Measurements from ENCODE around the gene OASL.

OASL gene

GRCh38 chr12:121015825-121016766, 22.9 kb downstream of the OASL start, which contains the start of gene C12orf43:
TSS of gene C12orf43 (minus strand) at chr12:121016487. CDS start at chr12:121016474, 13 bp downstream.
- peak; percentile 83 for DNase-seq (ENCODE audit: low read depth)

DNA sequence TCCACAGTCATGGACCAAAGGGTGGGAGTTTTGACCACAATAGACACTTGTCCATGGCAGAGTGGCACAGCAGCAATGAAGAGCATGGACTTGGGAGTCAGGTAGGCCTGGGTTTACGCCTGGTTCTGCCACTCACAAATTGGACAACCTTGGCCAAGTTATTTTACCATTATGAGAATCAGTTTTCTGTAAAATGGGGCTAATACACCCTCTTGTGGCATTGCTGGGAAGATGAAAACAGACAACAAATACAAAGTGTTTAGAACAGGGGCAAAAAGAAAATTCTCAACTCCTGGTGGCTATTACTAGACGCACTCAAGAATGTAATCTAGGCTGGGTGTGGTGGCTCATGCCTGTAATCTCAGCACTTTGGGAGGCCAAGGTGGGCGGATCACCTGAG, 25.3 kb downstream of the OASL start:
- DNase-seq (ENCODE audit: low read depth) = no peak

DNA sequence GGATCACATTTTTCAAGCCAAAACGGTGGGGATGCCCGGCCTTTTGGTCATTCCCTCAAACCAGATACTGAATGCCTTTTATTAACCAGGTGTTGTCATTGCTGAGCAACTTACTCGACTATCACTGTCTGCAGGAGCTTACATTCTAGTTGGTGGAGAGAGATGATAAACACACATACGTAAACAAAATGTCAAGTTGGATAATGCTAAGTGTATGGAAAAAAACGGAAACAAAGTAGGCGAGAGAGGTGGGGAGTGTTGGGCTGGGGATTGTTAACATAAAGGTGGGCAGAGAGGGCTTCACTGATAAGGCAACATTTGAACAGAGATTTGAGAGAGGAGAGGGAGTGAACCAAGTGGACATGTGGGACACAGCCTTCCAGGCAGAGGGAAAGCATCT, 27.2 kb downstream of the OASL start:
- DNase-seq (ENCODE audit: low read depth) = no peak

DNA sequence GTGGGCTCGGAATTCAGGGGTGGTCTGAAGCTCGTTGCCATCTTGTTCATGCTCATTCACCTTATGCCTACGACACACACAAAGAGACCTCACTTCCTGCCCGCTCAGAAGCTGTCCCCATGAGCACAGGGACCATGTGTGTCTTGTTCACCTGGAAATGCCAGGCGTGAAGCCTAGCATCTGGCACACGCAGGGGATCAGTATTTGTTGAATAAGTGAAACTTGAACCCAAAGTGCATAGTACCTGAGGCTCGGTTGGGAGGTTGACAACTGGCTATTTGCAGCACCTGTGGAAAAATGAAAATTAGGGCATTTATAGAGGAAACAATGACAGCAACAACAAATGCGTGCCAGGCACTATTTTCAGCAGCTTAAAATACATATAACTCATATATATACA, 28.2 kb downstream of the OASL start:
- no peak for DNase-seq (ENCODE audit: low read depth)

DNA sequence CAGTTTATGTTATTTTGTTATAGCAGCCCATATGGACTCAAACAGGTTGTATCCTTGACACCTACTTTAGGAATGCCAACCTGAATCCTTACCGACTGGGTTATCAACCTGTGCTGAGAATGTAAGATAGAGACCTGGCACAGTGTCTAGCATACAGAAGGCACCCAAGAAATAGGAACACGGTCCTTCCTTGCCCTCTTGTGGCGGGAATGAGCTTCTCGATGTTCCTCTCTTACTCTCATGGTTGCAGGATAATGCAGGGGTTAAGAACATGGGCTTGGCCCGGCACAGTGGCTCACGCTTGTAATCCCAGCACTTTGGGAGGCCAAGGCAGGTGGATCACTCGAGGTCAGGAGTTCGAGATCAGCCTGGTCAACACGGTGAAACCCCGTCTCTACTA, 29.3 kb downstream of the OASL start:
- no peak for DNase-seq (ENCODE audit: low read depth)

DNA sequence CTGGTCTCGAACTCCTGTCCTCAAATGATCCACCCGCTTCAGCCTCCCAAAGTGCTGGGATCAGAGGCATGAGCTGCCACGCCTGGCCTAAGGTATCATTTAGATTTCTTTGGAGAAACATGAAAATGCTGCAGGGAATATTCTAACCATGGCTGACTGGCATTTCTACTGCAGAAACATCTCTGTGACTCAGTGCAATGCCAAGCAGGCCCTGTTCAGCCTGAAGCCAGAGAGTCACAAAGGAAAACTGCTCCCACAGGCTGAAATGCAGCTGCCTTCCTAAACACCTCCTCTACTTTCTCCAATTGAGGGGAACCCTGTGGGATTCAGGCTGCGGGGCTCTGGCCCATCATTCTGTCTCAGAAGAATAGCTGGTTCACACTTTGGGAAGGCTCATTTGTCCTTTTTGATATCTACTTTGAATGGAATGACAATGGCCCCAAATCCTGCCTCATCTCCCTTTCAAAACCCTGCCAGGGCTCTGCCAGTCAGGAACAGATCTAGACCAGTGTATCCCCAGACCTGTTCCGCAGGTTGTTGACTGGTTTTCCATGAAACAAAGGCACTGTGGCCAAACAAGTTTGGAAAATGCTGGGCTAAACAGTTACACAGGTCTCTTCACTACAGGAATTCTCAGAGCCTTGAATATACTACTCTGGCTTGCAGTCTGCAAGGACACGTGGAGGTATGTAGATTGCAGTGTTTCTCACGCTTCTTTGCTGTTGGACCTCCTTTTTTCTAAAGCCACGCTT, 30.5 kb downstream of the OASL start:
- DNase-seq (ENCODE audit: low read depth) = no peak

DNA sequence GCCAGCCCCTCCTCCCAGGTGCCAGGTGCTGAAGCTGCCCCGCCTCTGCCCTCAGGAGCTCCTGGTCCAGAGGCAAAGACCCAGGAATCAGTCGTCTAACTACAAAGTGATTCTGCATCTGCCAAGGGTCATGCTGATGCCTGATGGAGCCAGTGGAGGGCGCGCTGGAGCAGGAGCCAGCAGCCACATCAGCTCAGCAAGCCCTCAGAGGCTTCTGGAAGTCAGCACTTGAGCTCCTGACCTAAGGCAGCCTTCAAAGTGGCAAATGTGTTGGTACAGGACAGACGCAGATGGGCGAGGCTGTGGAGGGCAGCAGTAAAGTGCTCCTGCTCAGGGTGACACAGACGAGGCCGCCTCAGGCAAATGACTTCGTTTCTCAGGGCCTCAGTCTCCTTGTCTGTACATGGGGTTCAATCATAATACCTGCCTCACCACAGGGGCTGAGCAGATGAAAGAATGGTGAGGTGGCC, 33.7 kb downstream of the OASL start:
- peak; percentile 36 for DNase-seq (ENCODE audit: low read depth)

DNA sequence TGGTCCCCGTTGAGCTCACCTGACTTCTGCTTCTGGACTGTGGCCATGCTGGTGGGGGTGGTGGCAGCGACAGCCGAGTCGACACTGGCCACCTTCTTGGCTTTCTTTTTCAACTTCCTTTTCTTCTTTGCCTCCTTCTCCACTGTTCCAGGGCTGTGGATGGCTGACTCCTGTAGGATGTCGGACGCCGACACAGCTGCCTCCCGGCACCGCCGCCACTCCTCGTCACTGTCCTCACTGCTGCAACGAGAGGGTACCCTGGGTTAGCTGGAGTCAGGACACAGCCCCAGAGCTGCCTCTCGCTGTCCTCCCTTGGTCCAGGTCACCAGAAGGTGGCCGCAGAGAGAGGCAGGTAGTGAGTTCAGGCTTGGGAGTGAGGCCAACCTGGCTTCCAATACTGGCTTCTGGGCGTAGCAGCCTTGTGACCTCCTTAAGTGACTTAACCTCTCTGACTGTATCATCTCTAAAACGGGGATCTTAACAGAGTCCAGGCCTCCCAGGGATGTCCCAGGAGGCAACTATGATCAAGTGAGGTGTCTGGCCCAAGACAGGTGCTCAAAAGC, 34.7 kb downstream of the OASL start:
- DNase-seq (ENCODE audit: low read depth) = no peak

GRCh38 chr12:121003650-121004049, 35.4 kb downstream of the OASL start:
- no peak for DNase-seq (ENCODE audit: low read depth)

DNA sequence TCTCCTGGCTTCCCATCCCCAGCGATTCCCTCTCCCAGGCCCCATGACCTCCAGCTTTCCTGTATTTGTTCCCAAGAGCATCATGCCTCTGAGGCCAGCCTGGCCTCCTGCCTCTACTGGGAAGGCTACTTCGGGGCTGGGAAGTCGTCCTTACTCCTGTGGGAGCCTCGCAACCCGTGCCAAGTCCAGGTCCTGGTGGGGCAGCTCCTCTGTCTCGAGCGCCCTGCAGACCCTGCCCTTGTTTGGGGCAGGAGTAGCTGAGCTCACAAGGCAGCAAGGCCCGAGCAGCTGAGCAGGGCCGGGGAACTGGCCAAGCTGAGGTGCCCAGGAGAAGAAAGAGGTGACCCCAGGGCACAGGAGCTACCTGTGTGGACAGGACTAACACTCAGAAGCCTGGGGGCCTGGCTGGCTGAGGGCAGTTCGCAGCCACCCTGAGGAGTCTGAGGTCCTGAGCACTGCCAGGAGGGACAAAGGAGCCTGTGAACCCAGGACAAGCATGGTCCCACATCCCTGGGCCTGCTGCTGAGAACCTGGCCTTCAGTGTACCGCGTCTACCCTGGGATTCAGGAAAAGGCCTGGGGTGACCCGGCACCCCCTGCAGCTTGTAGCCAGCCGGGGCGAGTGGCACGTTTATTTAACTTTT, 37.1 kb downstream of the OASL start:
- DNase-seq (ENCODE audit: low read depth) = no peak

DNA sequence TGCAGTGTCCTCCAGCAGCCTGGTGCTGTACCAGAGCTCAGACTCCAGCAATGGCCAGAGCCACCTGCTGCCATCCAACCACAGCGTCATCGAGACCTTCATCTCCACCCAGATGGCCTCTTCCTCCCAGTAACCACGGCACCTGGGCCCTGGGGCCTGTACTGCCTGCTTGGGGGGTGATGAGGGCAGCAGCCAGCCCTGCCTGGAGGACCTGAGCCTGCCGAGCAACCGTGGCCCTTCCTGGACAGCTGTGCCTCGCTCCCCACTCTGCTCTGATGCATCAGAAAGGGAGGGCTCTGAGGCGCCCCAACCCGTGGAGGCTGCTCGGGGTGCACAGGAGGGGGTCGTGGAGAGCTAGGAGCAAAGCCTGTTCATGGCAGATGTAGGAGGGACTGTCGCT, 38.0 kb downstream of the OASL start:
- no peak for DNase-seq (ENCODE audit: low read depth)

- DNase-seq (ENCODE audit: low read depth) = no peak
Observed at GRCh38 chr12:121000530-121000929, 38.5 kb downstream of the OASL start.

GRCh38 chr12:120999191-121000120, 39.6 kb downstream of the OASL start:
- DNase-seq (ENCODE audit: low read depth) = no peak

- no peak for DNase-seq (ENCODE audit: low read depth)
Observed at GRCh38 chr12:120998435-120998834, 40.6 kb downstream of the OASL start.

DNA sequence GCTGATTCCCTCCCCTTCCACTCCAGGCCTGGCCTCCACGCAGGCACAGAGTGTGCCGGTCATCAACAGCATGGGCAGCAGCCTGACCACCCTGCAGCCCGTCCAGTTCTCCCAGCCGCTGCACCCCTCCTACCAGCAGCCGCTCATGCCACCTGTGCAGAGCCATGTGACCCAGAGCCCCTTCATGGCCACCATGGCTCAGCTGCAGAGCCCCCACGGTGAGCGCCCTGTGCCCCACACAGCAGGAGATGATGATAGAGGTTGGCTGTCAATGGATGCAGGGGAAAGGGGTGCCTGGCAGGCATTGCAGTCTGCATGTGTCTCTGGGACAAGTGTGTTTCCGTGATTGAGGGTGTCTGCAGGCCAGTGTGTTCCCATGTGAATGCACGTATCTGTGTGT, 41.6 kb downstream of the OASL start:
- DNase-seq (ENCODE audit: low read depth) = no peak

DNA sequence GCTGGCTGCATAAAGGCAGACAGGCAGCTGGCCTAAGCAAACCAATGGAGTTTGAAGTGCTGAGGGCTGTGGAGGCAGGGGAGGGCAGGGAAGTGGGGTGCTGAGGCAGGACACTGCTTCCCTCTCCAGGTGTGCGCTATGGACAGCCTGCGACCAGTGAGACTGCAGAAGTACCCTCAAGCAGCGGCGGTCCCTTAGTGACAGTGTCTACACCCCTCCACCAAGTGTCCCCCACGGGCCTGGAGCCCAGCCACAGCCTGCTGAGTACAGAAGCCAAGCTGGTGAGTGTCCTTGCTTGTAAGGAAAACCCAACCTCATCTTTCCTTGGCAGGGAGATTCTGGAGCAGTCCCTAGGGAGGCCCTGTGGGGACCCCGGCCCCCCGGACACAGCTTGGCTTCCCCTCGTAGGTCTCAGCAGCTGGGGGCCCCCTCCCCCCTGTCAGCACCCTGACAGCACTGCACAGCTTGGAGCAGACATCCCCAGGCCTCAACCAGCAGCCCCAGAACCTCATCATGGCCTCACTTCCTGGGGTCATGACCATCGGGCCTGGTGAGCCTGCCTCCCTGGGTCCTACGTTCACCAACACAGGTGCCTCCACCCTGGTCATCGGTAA, 42.8 kb downstream of the OASL start:
- DNase-seq (ENCODE audit: low read depth) = no peak

GRCh38 chr12:120994589-120995337, 44.3 kb downstream of the OASL start:
- DNase-seq (ENCODE audit: low read depth) = no peak

DNA sequence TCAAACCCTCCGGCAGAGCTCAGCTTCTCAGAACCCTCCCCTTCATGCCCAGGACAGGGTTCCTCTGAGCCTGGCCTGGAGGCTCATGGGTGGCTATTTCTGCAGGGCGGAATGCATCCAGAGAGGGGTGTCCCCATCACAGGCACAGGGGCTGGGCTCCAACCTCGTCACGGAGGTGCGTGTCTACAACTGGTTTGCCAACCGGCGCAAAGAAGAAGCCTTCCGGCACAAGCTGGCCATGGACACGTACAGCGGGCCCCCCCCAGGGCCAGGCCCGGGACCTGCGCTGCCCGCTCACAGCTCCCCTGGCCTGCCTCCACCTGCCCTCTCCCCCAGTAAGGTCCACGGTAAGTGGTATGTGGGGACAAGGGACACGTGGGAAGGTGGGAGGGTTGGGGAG, 45.0 kb downstream of the OASL start:
- no peak for DNase-seq (ENCODE audit: low read depth)

- DNase-seq (ENCODE audit: low read depth) = no peak
Observed at GRCh38 chr12:120993496-120993895, 45.5 kb downstream of the OASL start.

- no peak for DNase-seq (ENCODE audit: low read depth)
Observed at GRCh38 chr12:120992989-120993388, 46.1 kb downstream of the OASL start.
